ENCODE measurements around the gene S100A7A.
"Not testable (repeated sequence)": the region's sequence is repeated elsewhere in the genome, so short reads cannot be mapped to it uniquely, and the experiment has no call there.

The S100A7A gene

DNA sequence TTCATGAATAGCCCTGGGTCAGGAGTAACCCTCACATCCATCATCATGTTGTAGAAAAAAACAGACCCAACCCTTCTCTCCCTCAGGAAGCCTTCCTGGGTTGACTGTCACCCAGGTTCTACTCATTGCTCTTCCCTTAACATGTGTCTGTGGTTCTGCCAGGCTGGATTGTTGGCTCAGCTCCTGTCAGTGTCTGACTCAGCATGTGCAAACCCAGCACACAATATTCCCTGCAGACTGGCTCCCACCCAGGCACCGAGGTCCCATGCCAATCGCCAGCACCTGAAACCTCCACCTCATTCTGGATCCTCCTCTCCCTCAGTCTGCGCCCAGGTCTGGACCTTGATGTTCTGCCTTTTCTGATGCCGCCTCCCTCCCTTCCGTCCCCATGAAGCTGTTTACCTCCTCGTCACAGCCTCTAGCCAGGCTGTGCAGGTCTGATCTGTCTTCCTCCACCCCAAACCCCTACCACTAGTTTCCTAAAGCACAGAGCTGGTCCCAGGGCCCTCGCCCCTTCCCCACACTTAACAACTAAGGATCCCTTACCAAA is 21.1 kb upstream of the S100A7A start:
- no peak for DNase-seq (ENCODE audit: low spot score)

DNA sequence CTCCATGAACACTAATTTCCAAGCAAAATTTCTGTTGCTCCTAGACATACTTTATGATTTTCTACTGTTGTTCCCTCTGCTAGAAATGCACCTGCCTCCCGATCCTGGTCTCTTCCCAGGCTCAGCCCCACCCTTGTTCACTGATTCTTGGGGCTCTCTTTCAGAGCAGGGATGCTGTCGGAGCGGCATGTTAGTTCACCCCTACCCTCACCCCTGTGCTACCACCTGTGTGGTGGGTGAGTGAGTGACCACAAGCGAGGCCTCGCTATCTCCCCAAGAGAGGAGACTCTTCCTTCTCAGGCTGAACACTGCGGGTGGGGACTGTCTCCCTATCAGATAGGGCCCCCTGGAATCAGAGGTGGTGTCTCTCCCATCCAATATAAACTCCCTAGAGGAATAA is 20.5 kb upstream of the S100A7A start:
- no peak for DNase-seq (ENCODE audit: low spot score)

DNA sequence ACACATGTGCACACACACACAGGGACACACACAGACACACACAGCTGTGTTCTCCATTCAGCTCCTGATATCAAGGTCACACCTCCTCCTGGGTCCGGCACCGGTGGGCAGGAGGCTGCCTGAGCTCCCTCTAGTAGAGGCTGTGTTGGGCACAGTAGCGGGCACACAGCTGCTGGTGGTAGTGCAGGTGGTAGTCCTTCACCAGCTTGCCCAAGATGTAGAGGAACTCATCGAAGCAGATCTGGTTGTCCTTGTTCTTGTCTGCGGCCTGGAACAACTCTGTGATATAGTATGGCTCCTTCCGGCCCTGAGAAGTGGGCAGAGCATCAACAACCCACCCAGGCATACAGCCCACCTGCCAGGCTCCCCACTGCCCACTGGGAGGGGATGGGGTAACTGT is 19.9 kb upstream of the S100A7A start:
- DNase-seq (ENCODE audit: low spot score): no peak

DNA sequence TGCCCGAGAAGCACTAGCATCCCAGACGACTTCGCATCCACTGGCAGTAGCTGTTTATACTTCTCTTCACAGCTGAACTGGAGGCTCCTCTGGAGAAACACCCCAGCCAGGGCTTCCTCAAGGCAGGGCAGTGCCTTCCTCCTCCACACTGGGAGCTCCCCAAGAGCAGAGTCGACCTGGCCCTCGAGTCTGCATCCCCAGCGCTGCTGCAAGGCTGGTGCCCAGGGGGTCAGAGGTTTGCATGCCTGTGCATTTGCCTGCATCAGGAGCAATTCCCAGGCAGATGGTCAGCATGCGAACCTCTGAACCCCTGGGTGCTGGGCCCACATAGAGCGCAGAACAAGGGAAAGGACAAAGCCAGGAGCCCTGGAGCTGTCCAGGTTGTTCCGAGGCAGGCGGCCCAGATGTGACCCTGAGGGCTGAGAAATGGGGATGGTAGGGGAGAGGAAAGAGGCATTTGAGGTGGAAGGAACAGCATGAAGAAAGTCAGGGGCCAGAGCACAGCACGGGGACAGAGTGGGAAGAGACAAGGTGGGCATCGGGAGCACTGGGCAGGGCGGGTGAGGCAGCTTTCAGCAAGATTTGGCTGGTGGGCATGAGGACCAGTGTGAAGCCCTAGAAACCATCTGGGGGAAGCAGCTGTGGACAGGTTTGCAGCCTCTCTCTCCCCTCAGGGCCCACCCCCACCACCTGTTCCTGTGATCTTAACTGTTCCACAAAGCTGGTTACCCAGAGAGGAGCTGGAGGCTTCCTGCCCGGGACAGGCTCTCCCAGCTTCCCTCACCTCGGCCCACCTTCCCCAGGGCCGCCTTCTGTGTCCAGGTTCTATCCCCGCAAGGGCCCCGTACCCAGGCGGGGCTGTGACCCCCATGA is 19.0 kb upstream of the S100A7A start:
- no peak for DNase-seq (ENCODE audit: low spot score)

DNA sequence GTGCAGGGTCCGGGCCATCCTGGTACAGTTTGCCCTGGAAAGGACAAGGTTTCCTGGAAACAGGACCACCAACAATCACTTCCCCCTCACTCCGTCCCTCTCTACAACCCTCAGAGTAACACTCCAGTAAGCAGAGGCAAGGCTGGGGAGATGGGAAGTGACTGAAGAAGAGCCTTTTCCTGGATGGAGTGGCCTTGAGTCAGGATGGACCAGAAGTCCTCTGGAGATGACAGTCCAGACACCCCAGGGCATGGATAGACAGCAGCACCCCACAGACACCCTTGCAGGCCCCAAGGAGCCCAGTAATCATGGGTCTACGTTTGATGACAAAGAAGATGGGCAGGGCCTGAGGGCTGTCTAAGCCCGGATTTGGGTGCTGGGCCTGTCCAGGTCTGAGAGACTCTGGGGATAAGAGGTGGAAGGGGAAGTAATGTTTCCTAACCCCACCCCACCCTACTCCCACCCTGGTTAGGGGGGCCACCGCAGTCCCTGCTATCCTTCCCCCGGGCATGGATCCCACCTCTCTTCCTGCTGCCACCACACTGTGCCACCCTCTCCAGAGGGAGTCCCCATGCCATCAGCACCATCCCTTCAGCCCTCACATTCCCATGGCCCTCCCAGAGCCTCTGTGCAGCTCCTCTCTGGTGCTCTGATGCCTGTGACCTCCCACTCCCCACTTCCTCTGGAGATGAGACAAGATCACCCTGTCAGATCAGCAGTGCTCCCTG is 18.2 kb upstream of the S100A7A start:
- no peak for DNase-seq (ENCODE audit: low spot score)

DNA sequence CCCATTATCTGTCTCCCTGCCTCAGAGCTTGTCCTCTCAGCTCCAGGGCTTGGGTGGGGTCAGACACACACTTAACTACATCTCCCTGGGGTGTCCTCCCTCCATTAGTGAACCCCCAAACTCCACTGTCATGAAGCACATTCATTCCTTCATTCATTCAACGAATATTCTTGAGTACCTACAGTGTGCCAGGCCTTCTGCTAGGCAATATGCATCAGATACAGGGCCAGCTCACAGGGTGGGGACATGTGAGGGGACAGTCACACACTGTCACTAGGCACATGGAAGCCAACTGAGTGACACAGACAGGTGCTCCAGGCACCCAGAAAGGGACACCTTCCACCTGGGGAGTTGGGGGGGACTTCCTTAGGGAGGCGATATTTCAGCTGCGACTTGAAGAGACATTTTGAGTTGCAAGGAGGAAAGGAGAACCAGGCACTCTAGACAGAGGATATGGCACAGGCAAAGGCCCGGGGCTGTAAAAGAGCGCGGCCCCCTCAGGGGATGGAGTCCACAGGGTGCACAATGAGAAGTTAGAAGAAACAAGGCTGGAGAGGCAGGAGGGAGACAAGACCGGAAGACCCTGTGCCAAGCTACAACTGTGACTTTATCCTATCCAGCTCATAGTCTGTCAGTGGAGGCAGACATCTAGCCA is 16.8 kb upstream of the S100A7A start:
- no peak for DNase-seq (ENCODE audit: low spot score)

DNA sequence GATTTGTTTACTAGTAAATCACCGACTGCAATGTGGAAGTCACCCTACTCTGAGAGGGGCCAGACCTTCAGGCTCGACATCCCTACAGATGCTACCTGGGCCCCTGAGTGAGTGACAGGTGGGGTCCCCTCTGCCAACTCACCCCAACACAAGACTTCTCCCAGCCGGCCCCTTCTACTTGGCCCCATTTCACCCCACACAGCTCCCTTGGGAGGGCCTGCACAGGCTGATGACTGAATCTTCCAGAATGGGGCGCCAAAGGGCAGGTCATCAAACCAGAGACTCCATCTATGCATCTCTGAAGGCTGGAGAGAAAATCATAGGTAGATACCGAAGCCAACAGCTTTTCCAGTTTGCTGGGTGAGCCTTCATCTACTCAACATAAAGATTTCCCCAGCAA is 16.1 kb upstream of the S100A7A start:
- no peak for DNase-seq (ENCODE audit: low spot score)

DNA sequence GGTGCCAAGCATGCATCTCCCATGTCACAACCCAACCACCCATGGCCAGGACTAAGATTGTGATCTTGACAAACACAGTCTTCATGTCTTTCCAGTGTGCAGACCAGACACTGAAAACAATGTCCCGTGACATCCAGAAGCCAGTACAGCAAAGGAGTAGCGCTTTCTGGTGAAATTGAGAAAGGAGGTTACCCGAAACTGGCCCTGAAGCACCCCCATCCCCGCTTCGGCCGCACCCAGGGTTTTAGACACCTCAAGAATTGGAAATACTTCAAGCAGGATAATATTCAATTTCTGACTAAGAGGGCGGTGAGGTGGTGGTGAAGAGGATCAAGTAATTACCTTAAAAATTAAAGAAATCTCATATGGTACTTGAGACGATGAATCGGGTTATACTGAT is 14.9 kb upstream of the S100A7A start:
- DNase-seq (ENCODE audit: low spot score): no peak

DNA sequence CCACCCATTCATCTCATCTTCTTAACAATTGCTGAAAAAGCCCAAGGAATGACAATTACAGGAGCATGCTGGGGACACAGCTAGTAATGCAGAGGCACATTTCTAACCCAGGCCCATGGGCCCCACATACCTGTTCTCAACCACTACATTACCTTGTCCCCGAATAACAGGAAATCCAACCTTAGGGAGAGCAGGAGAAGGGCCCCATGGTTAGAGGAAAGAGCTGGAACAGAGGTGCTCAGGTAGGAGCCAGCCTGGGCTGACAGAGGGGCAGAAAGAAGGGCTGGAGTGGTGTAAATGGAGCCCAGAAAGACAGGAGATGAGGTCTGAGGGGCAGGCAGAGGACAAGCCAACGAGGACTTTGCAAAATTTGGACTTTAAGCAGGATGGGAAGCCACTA is 14.1 kb upstream of the S100A7A start:
- DNase-seq (ENCODE audit: low spot score): no peak

DNA sequence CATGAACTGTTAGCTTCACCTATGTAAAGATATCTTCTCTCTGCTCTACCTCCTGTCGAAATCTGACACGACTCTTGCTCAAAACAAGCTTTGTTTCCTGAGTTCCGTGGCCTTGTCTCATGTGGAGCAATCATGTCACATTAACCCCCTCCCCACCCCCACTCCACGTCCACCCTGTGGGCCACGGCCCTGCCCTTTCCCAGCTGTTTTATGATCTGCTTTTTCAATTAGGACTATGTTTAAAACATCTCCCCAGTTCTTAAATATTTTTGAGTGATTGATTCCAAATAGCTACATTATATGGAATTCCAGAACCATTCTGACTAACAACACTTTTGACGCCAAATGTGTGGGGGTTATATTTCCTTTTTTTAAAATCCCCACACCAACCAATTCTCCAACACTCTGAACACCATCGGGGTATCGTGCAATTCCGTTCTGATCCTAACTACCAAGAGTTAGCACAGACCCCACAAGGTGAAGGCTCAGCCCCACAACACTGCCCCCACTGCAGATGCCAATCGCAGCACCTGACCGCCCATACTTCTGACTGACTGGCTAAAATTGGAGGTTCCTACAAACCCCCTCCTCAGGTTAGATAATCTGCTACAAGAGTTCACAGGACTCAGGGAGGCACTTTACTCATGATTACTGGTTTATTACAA is 12.8 kb upstream of the S100A7A start:
- no peak for DNase-seq (ENCODE audit: low spot score)

DNA sequence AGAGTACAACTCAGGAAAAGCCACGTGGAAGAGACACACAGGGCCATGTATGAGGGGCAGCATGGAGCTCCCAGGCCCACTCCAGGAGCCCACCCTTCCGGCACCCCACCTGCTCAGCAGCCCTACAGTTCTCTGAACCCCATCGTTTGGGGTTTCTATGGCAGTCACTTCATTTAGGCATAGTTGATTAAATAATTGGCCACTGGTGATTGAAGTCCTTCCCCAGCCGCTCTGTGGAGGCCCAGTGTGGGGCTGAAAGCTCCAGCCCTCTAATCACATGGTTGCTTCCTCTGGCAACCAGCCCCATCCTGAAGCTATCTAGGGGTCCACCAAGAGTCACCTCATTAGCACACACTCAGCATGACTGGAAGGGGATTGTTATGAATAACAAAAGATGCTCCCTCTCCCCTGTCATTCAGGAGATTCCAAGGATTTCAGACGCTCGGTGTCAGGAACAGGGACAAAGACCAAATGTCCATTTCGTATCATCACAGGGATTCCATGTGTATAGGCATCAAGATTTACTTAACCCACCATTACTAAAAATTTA is 12.2 kb upstream of the S100A7A start:
- DNase-seq (ENCODE audit: low spot score): no peak

DNA sequence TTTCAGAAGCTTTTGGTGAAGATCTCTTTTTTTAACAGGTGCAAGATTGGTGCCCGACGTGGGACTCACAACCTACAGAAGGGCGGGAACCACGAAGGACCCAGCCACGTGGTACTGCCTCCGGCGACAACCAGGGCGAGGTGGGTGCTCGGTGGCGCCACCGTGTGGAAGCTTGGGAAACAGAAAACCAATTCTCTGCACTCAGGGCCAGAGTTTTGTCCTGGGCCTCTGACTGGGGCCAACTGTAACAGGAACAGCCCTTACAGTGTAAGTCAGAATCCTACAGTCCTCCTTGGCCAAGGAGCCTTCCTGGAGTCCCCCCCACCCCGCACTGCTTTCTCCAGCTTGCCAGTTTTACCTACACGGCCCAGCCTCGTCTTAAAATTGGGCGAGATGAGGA is 11.6 kb upstream of the S100A7A start:
- peak; percentile 21 for DNase-seq (ENCODE audit: low spot score)

DNA sequence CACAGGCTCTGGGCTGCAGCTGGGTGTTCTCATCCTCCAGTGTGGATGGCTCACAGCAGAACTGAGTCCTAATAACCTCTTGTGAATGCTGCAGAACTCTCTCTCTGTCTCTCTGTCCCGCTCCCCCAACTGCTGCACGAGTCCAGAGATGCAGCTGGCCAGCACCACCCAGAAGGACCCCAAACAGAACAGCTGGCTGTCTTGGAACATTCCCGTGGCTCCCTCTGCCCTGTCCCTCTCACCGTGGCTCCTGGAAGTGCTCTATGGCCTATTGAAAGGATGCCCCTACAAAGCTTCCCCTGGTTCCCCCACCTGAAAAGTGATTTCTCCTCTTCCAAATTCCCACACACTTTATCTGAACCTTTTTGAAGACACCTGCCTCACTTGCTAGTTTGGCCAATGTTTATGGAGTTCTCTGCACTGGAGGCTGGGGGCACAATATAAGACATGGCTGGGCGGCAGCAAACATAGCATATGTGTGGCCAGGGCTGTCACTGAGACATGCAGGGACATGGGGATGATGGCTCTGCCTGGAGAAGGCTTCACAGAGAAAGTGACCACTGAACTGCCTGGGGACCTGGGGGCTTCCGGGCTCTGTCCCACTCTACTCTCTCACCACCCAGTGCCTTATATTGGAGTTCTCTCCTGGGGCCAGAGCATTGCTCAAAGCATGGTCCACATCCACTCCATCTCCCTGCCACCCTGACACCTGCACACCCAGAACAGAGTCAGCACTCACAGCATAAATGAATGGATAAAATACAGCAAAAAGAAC is 10.3 kb upstream of the S100A7A start:
- DNase-seq (ENCODE audit: low spot score): not testable (repeated sequence)

DNA sequence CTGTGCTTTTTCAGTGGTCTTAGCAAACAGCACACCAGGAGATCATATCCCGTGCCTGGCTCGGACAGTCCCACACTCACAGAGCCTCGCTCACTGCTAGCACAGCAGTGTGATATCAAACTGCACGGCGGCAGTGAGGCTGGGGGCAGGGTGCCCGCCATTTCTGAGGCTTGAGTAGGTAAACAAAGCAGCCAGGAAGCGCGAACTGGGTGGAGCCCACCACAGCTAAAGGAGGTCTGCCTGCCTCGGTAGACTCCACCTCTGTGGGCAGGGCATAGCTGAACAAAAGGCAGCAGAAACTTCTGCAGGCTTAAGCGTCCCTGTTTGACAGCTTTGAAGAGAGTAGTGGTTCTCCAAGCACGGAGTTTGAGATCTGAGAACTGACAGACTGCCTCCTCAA is 9.0 kb upstream of the S100A7A start:
- DNase-seq (ENCODE audit: low spot score): not testable (repeated sequence)

DNA sequence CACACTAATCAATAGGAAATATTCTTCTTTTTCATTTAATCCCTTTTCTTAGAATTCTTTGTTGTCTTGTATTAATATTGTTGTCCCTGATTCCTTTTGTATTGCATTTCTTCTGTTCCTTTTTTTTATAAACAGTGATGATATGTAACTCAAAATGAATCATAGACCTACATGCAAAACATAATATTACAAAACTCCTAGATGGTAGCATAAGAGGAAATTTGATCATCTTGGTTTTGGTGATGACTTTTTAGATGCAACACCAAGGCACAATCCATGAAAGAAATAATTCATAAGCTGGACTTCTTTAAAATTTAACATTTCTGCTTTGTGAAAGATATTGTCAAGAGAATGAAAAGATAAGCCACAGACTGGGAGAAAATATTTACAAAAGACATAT is 2.4 kb upstream of the S100A7A start:
- not testable (repeated sequence) for DNase-seq (ENCODE audit: low spot score)

DNA sequence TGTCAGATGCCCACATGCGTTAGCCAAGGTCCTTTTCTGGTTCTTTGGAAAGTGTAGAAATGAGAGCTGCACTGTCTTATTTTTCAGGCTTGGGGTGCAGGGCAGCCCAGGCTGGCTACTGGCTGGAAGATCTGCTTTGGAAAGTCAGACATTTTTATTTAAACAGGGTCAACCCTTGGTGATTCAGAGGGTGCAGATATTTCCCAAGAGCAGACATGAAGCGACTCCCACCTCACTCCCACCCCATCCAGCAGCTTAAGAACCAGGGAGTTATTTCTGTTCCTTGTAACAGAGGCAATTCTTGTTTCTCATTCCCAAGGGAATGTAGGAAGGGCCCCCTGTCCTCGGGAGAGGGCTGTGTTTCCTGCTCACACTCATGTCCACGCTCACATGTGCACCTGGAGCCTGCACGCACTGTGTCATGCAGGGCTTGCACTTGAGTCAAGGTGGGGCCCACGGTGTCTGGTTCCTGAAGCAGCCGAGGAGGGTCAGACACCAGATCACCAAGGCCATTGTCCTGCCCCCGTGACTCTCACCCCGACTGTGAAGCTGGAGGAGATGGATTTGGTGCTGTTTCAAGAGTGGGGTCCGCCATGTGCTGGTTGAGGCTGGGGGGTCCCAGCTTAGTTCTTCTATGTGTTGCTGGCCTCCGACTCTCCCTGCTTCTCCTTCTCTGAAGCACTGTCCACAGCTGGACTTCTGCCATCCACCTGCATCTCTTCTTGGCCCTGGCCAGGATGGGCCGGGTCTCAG is 992 bp downstream of the S100A7A start:
- no peak for DNase-seq (ENCODE audit: low spot score)

DNA sequence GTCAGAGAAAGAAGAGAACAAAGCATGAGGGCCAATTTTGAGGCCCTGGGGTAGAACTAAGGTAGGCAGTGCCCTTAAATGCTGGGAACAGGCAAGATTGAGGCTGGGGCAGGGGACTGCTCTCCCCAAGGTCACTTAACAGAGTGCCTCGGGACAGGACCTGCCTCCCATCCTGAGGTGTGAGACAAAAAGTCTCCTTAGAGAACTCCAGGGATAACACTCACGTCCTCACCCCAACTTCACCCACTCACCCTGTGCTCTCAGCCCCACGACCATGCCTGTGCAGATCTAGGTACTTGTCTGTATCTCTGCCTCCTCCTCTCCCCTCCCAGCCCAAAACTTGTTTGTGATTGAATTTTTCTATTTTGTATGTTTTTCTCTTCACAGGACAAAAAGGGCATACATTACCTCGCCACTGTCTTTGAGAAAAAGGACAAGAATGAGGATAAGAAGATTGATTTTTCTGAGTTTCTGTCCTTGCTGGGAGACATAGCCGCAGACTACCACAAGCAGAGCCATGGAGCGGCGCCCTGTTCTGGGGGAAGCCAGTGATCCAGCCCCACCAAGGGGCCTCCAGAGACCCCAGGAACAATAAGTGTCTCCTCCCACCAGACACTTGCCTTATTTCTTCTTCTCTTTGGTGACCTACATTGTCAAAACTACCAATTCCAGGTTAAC is 2.6 kb downstream of the S100A7A start:
- not testable (repeated sequence) for DNase-seq (ENCODE audit: low spot score)

DNA sequence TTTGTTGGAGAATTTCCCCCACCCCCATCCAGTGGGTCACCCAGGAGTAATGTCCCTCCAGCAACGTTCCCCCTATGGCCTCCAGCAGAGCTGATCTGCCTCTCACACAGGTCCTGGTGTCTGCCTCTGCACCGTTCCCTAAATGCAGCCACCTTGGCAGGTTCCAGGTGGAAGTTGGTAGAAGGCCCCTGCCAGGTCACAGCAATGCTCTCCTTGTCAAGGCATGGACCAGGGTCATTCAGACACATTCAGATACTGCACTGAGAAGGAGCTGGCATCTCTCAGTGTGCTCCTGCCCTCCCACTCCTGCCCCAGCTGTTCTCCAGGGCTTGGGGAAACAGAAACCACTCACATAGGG is 3.1 kb downstream of the S100A7A start:
- DNase-seq (ENCODE audit: low spot score): not testable (repeated sequence)

DNA sequence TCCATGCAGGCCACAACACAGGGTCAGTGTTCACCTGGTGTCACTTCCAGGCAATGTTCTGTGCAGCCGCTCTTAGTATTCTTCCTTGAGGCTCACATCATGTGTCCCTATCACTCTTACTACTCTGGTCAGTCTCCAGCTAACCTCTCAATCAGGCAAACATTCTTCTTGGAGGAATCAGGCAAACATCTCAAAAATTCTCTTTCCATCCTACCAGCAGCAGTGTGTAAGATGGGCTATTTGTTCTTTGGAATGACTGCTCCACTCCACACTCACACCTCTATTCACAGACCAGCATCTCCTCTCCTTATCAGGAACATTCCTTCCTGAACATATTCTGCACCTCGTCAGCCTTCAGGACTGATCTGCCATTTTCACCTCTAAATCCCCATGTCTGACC is 4.0 kb downstream of the S100A7A start:
- DNase-seq (ENCODE audit: low spot score): no peak

Measured in cerebellar cortex (tissue), 1 donor.